OCI-LY1 (cell line): Measurements from ENCODE around the gene AKAP8.
A peak's percentile ranks its signal among the peaks of the same experiment; 100 is the strongest.

Source experiments
- H2AFZ ChIP-seq: fragments of 200-600 bp; sonication (generic), shearing (Covaris generic); 2 replicates; pipeline ENCODE4 v1.6.0; 2014; ENCODE audit warnings: antibody characterized with exemption, mild to moderate bottlenecking, low read length
- H3F3A ChIP-seq: fragments of 200-600 bp; sonication (generic), shearing (Covaris generic); 2 replicates; pipeline ENCODE4 v1.6.0; 2014; ENCODE audit warnings: mild to moderate bottlenecking, antibody characterized with exemption, low read length, moderate library complexity; ENCODE audit not compliant: insufficient read depth
- H3K27ac ChIP-seq: fragments of 200-600 bp; sonication (generic); 2 replicates; pipeline ENCODE4 v1.5.1; 2014; ENCODE audit warnings: low read length, mixed run types, mild to moderate bottlenecking, low read depth; ENCODE audit not compliant: poor library complexity, severe bottlenecking
- H3K27me3 ChIP-seq: fragments of 200-600 bp; sonication (generic); 2 replicates; pipeline ENCODE4 v1.6.0; 2014; ENCODE audit warnings: antibody characterized with exemption, mild to moderate bottlenecking, low read length, moderate library complexity; ENCODE audit not compliant: insufficient read depth
- H3K36me3 ChIP-seq: fragments of 200-600 bp; sonication (generic); 2 replicates; pipeline ENCODE4 v1.6.1; 2014; ENCODE audit warnings: mild to moderate bottlenecking, antibody characterized with exemption, low read length, moderate library complexity, mixed read lengths; ENCODE audit not compliant: insufficient read depth
- H3K4me1 ChIP-seq: fragments of 200-600 bp; sonication (generic); 2 replicates; pipeline ENCODE4 v1.5.1; 2014; ENCODE audit warnings: mild to moderate bottlenecking, low read length, moderate library complexity; ENCODE audit not compliant: insufficient read depth, severe bottlenecking
- H3K4me2 ChIP-seq: fragments of 200-600 bp; sonication (generic), shearing (Covaris generic); 2 replicates; pipeline ENCODE4 v1.6.1; 2014; ENCODE audit warnings: low read length
- H3K4me3 ChIP-seq: fragments of 200-600 bp; sonication (generic); 2 replicates; pipeline ENCODE4 v1.5.1; 2014; ENCODE audit warnings: low read length, low read depth, mild to moderate bottlenecking, mixed read lengths; ENCODE audit not compliant: poor library complexity, severe bottlenecking
- H3K79me2 ChIP-seq: fragments of 200-600 bp; shearing (Covaris generic); 2 replicates; pipeline ENCODE4 v1.6.1; 2016; ENCODE audit warnings: mixed run types, low read length, mixed read lengths; ENCODE audit not compliant: insufficient read depth
- H3K9ac ChIP-seq: fragments of 200-600 bp; sonication (generic), shearing (Covaris generic); 2 replicates; pipeline ENCODE4 v1.6.1; 2014; ENCODE audit warnings: mild to moderate bottlenecking, low read length, mixed read lengths
- H3K9me2 ChIP-seq: fragments of 200-600 bp; sonication (generic), shearing (Covaris generic); 2 replicates; pipeline ENCODE4 v1.6.1; 2014; ENCODE audit warnings: low read depth, mild to moderate bottlenecking, low read length, mixed read lengths
- H3K9me3 ChIP-seq: fragments of 200-600 bp; shearing (Covaris generic); 2 replicates; pipeline ENCODE4 v1.6.1; 2014; ENCODE audit warnings: low read length, mixed read lengths
- H4K20me1 ChIP-seq: fragments of 200-600 bp; sonication (generic), shearing (Covaris generic); 2 replicates; pipeline ENCODE4 v1.6.0; 2016; ENCODE audit warnings: mild to moderate bottlenecking, low read length; ENCODE audit not compliant: insufficient read depth
- CTCF ChIP-seq: fragments of 200-600 bp; sonication (generic), shearing (Covaris generic); IDR thresholded peaks from 2 replicates; pipeline ENCODE4 v1.5.1; 2017; ENCODE audit warnings: mild to moderate bottlenecking, antibody characterized with exemption, low read length, moderate library complexity, mixed read lengths
- EZH2 ChIP-seq: fragments of 200-600 bp; sonication (generic), shearing (Covaris generic); IDR thresholded peaks from 2 replicates; pipeline ENCODE4 v1.8.0; 2017; ENCODE audit warnings: borderline replicate concordance, mixed run types, mild to moderate bottlenecking, antibody characterized with exemption, low read length, moderate library complexity, mixed read lengths

AKAP8 gene

GRCh38 chr19:15379083-15379998 lies at the start of gene AKAP8:
Gene AKAP8, minus strand, starts transcription at chr19:15379787. Its CDS starts 56 bp downstream, at chr19:15379731.
- Histone ChIP-seq H3K4me3 (peak within 1 kb of the TSS; percentile 100), H3K79me2 (peaks cover 45% of the 10 kb centered on the region), H2AFZ (no peak within 1 kb of the TSS), H3K9me3 (no peaks in the 10 kb centered on the region), H3K36me3 (peaks cover 24% of the 10 kb centered on the region), H3F3A (peaks cover 5% of the 10 kb centered on the region; the same call in 1 of the 2 replicates), H3K27me3 (no peaks in the 10 kb centered on the region), H3K4me2 (peak within 1 kb of the TSS; percentile 94), H3K4me1 (peaks cover 44% of the 10 kb centered on the region), H3K9me2 (no peaks in the 10 kb centered on the region), H4K20me1 (no peaks in the 10 kb centered on the region), H3K27ac (peak within 1 kb of the TSS; percentile 89), H3K9ac (peak within 1 kb of the TSS; percentile 100)
- no peak for TF ChIP-seq CTCF
- TF ChIP-seq EZH2 = no peak

DNA sequence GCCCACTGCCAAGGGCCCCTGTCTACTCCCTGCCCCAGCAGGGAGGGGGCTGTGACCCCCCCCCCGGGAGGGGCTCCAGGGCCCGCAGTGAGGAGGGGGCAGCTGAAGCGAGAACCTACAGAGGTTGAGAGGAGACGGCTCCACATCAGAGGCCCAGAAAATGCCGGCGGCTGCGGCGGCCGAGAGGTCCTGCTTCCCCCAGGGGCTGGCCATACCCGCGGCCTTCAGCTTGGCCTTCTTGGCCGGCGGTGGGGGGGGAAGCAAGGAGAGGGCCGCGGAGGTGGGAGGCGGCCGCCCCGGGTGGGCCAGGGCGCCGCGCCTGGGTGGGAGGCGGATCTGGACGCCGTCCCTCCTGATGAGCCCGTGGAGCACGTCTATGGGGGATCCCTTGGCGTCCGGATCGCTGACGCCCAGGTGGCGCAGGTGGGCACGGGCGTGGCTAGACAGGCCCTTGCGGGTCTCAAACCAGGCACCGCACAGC lies 48.4 kb upstream of the AKAP8 start:
- no peak for TF ChIP-seq EZH2
- no peak for TF ChIP-seq CTCF
- H3K36me3 ChIP-seq = peaks cover 47% of the 10 kb centered on the region
- H3K9ac ChIP-seq = no peak overlapping the region
- peaks cover 20% of the 10 kb centered on the region for H3K4me1 ChIP-seq
- H3K79me2 ChIP-seq = peaks cover 20% of the 10 kb centered on the region
- no peak overlapping the region for H3K4me2 ChIP-seq
- H3K27ac ChIP-seq = no peak overlapping the region
- no peaks in the 10 kb centered on the region for H4K20me1 ChIP-seq
- no peak overlapping the region for H3K4me3 ChIP-seq
- no peaks in the 10 kb centered on the region for H3K27me3 ChIP-seq
- H2AFZ ChIP-seq = no peak overlapping the region
- H3K9me3 ChIP-seq = no peaks in the 10 kb centered on the region
- H3F3A ChIP-seq = no peaks in the 10 kb centered on the region
- H3K9me2 ChIP-seq = no peaks in the 10 kb centered on the region

DNA sequence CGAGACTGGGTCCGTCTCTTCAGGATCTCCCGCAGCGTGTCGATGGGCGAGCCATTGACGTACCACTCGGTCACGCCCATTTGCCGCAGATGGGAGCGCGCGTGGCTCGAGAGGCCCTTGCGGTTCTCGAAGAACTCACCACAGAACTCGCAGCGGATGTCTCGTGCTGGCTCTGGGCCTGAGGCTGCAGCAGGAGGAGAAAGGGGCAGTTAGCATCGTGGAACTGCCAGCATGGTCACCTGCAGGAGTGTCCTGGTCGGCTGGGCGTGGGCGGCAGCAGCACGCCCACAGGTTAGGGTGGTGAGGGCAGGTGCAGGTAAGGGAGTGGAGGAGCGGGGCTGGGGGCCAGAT lies 47.7 kb upstream of the AKAP8 start:
- no peak overlapping the region for H3K4me2 ChIP-seq
- H3K79me2 ChIP-seq = peaks cover 20% of the 10 kb centered on the region
- no peaks in the 10 kb centered on the region for H3K9me2 ChIP-seq
- H4K20me1 ChIP-seq = no peaks in the 10 kb centered on the region
- H3K36me3 ChIP-seq = peaks cover 54% of the 10 kb centered on the region
- no peak overlapping the region for H3K9ac ChIP-seq
- peaks cover 17% of the 10 kb centered on the region for H3K4me1 ChIP-seq
- H3K4me3 ChIP-seq = no peak overlapping the region
- H3K27ac ChIP-seq = no peak overlapping the region
- TF ChIP-seq CTCF (no peak), EZH2 (no peak)
- H3K9me3 ChIP-seq = no peaks in the 10 kb centered on the region
- H3K27me3 ChIP-seq = no peaks in the 10 kb centered on the region
- H3F3A ChIP-seq = no peaks in the 10 kb centered on the region
- H2AFZ ChIP-seq = no peak overlapping the region
